NCI-H510A treated with DMSO at 0.1 percent for 48 hours (cell line): ENCODE measurements around the gene BRDT.
A peak's percentile ranks its signal among the peaks of the same experiment; 100 is the strongest.
"Not testable (repeated sequence)": the region's sequence is repeated elsewhere in the genome, so short reads cannot be mapped to it uniquely, and the experiment has no call there.

Experiments used
- DNase-seq: peaks from one replicate; lab custom pipeline; 2025; lab: John Stamatoyannopoulos, UW

Gene BRDT

GRCh38 chr1:91993256-91993655 lies 44.1 kb downstream of the BRDT start:
- no peak for DNase-seq

GRCh38 chr1:91997607-91998195 lies 48.5 kb downstream of the BRDT start:
- peak; percentile 63 for DNase-seq

- DNase-seq: no peak
Measured at GRCh38 chr1:92004129-92004528, 54.9 kb downstream of the BRDT start.

GRCh38 chr1:92013923-92014322 lies 64.7 kb downstream of the BRDT start:
- no peak for DNase-seq

- DNase-seq: no peak
Measured at GRCh38 chr1:92016720-92017316, 67.6 kb downstream of the BRDT start.

- DNase-seq: no peak
Measured at GRCh38 chr1:92017656-92018055, 68.5 kb downstream of the BRDT start.

- not testable (repeated sequence) for DNase-seq
Measured at GRCh38 chr1:92026042-92026441, 76.8 kb downstream of the BRDT start.

- no peak for DNase-seq
Measured at GRCh38 chr1:92026806-92027205, 77.6 kb downstream of the BRDT start.

GRCh38 chr1:92029241-92029922 lies 80.2 kb downstream of the BRDT start:
- DNase-seq: peak; percentile 53

GRCh38 chr1:92030656-92031107 lies 81.5 kb downstream of the BRDT start:
- DNase-seq: peak; percentile 35

GRCh38 chr1:92031281-92032110 lies 82.3 kb downstream of the BRDT start:
- DNase-seq: no peak

- no peak for DNase-seq
Measured at GRCh38 chr1:92037400-92037799, 88.2 kb downstream of the BRDT start.

GRCh38 chr1:92038695-92039346 lies 89.6 kb downstream of the BRDT start:
- DNase-seq: no peak

GRCh38 chr1:92040971-92041370 lies 91.8 kb downstream of the BRDT start:
- no peak for DNase-seq

- DNase-seq: no peak
Measured at GRCh38 chr1:92043621-92044020, 94.4 kb downstream of the BRDT start.

GRCh38 chr1:92045766-92046495 lies 96.7 kb downstream of the BRDT start:
- no peak for DNase-seq

- no peak for DNase-seq
Measured at GRCh38 chr1:92051948-92052347, 102.7 kb downstream of the BRDT start.
